Psoas muscle (tissue), 8 donors: ENCODE data around the gene DISP3. TPM values are rescaled to one million over a fixed set of nuclear protein-coding genes. Genes with fewer than 3 reads are reported as not detected.

ENCODE experiments used
- ATAC-seq, 4 donors: fragments of 200-7000 bp; cut with Tn5 transposase; one replicate each; pipeline ENCODE4 v1.9.1; 2020; ENCODE audit warnings: moderate library complexity in 3 of 4, mild to moderate bottlenecking in 2 of 4
- DNase-seq, 2 donors: peaks; one replicate each; pipeline ENCODE4 v3.0.0-alpha.2; 2020
- H3K27ac ChIP-seq: fragments of 200-600 bp; one replicate; pipeline ENCODE4 v1.8.0; 2022
- H3K27me3 ChIP-seq, 3 donors: fragments of 200-600 bp in 1 of 3; one replicate each; pipeline versions ENCODE4 v1.6.1 to v1.8.0; 2013 to 2022; ENCODE audit warnings: low read length in 2 of 3, mild to moderate bottlenecking in 2 of 3, moderate library complexity in 1 of 3; ENCODE audit not compliant: insufficient read depth in 3 of 3
- H3K36me3 ChIP-seq, 2 donors: fragments of 200-600 bp in 1 of 2; one replicate each; pipeline versions ENCODE4 v1.6.1 to v1.8.0; 2013 to 2022; ENCODE audit warnings: low read depth in 1 of 2, mild to moderate bottlenecking in 1 of 2, moderate library complexity in 1 of 2; ENCODE audit not compliant: insufficient read depth in 1 of 2
- H3K4me1 ChIP-seq: fragments of 200-600 bp; one replicate; pipeline ENCODE4 v1.8.0; 2022
- H3K4me3 ChIP-seq: fragments of 200-600 bp; one replicate; pipeline ENCODE4 v1.8.0; 2022; ENCODE audit warnings: mild to moderate bottlenecking
- H3K9me3 ChIP-seq: fragments of 200-600 bp; one replicate; pipeline ENCODE4 v1.8.0; 2022
- WGBS, 3 donors: extraction: QIAGEN DNeasy Blood & Tissue Kit; methylation state at CpG; one replicate each; pipeline versions ENCODE4 v1.1.6 to v1.1.7; 2013; 5-methylcytosine and 5-hydroxymethylcytosine counted together
- intact Hi-C, 2 donors: fragments of 100-400 bp; cut with DNase I; formaldehyde crosslinking; loops; one replicate each; pipeline versions ENCODE4 v1.11.0 to v1.14.2; 2022
- polyA plus RNA-seq, 3 donors: library from polyadenylated mRNA; stranded (reverse); fragments of 200-250 nt; gene quantifications; one replicate each; pipeline ENCODE4 v1.2.3, GENCODE V29; 2013
- total RNA-seq, 4 donors: library from RNA; stranded (reverse); fragmentation: NEBNext Ultra II Directional in 2 of 4; extraction: Animal tissue kit (Norgen Biotek cat#: 25700) in 2 of 4; gene quantifications; one replicate each; pipeline versions ENCODE4 v1.2.1 to v1.2.4, GENCODE V29; 2021 to 2023
- TF ChIP-seq, protein P1 (sequence below): fragments of 200-600 bp; IDR thresholded peaks from one replicate; pipeline ENCODE4 v1.8.0; 2022; ENCODE audit warnings: antibody characterized with exemption
- donor health status: healthy with polysubstance abuse.
- donor health status: DM: no; HTN: no; CAD: no; lungs with moderate emphysema.
- donor health status: Bipolar disorder and iron deficiency.
- donor health status: healthy.
- donor health status: DM: yes; HTN: yes; CAD: no.
- donor health status: DM: no; HTN: no; CAD: no.
- donor health status: DM: no; HTN: no; CAD: no.
- donor health status: DM: yes; HTN: yes; CAD: no.

The DISP3 gene
- total and polyA plus RNA-seq, 7 donors = 0.01 to 0.04 (median 0.02) TPM; not detected in 3

DNA sequence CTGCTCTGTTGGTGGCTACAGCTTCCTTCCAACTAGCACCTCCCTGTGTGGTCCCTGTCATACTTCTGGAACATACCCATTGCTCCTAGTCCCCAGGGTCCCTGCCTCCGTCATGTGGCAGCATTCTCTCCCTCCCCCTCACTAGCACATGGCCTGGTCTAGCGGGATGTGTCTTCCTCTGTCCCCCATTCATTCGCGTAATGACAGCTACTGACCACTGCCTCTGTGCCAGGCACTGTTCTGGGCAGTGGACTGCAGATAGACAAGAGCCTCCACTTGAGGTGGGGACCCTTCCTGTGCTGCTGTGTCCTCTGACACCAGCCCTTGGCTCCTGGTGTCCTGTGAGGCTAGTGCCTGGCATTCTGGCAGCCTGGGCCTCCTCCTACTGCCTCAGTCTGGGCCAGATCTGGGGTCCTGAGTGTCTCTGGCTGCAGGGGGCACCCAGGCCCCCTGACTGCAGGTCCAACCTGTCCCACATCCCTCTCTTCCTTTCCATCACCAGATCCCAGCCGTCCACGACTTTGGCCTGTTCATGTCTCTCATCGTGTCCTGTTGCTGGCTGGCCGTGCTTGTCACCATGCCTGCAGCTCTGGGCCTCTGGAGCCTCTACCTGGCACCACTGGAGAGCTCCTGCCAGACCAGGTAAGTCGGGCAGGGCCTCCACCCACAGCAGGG, 38.1 kb downstream of the DISP3 start:
- Histone ChIP-seq H3K9me3 (no peaks in the 10 kb centered on the region), H3K36me3 (no peaks in the 10 kb centered on the region), H3K4me3 (no peak overlapping the region), H3K27ac (no peak overlapping the region), H3K4me1 (no peaks in the 10 kb centered on the region), H3K27me3 (peaks cover 0 to 14% (median 0%) of the 10 kb centered on the region in 3 donors)
- 73 to 86% (median 76%) methylated on average over 9 of the region's 9 CpGs for WGBS, 3 donors
- TF ChIP-seq, protein P1, sequence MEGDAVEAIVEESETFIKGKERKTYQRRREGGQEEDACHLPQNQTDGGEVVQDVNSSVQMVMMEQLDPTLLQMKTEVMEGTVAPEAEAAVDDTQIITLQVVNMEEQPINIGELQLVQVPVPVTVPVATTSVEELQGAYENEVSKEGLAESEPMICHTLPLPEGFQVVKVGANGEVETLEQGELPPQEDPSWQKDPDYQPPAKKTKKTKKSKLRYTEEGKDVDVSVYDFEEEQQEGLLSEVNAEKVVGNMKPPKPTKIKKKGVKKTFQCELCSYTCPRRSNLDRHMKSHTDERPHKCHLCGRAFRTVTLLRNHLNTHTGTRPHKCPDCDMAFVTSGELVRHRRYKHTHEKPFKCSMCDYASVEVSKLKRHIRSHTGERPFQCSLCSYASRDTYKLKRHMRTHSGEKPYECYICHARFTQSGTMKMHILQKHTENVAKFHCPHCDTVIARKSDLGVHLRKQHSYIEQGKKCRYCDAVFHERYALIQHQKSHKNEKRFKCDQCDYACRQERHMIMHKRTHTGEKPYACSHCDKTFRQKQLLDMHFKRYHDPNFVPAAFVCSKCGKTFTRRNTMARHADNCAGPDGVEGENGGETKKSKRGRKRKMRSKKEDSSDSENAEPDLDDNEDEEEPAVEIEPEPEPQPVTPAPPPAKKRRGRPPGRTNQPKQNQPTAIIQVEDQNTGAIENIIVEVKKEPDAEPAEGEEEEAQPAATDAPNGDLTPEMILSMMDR = no peak
- ATAC-seq = no peak
- intact Hi-C loops = no loop called here
- no peak for DNase-seq

DNA sequence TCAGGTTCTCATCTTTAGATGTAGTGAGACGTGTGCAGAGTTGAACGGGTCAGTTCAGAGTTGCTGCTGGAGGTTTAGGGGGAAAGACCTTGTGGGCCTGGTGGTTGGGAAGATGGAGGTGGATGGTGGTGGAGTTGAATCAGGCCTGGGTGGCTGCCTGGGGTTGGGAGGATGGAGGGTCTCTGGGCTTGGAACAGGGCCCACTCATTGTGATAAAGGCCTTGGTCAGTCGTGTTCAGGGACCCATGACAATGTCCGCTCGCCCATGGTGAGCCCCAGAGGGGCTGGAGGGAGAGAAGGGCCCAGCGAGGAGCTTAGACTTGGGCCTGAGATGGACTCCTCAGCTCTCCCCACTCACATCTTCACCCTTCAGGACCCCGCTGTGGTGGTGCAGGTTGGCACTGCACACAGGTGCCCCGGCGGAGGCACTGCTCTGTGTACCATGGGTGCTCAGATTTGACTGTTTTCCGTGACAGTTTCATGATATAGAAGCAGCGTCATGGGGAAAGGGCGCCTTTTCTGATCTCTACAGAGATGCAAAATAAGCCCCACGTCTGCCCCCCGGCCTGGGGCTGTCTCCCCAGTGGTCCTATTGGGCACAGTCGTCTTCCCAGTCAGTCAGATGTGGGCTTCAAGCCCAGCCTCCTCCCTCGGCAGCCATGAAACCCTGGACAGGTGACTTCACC, 39.2 kb downstream of the DISP3 start:
- no peaks in the 10 kb centered on the region for H3K4me1 ChIP-seq
- H3K4me3 ChIP-seq = no peak overlapping the region
- TF ChIP-seq, protein P1 = no peak
- no peak for DNase-seq
- H3K9me3 ChIP-seq = no peaks in the 10 kb centered on the region
- no peak for ATAC-seq
- WGBS, 3 donors = 79 to 83% (median 79%) methylated on average over 15 to 16 of the region's 16 CpGs
- H3K27me3 ChIP-seq = peaks cover 0 to 14% (median 0%) of the 10 kb centered on the region in 3 donors
- no peak overlapping the region for H3K27ac ChIP-seq
- intact Hi-C loops = no loop called here
- no peaks in the 10 kb centered on the region for H3K36me3 ChIP-seq

DNA sequence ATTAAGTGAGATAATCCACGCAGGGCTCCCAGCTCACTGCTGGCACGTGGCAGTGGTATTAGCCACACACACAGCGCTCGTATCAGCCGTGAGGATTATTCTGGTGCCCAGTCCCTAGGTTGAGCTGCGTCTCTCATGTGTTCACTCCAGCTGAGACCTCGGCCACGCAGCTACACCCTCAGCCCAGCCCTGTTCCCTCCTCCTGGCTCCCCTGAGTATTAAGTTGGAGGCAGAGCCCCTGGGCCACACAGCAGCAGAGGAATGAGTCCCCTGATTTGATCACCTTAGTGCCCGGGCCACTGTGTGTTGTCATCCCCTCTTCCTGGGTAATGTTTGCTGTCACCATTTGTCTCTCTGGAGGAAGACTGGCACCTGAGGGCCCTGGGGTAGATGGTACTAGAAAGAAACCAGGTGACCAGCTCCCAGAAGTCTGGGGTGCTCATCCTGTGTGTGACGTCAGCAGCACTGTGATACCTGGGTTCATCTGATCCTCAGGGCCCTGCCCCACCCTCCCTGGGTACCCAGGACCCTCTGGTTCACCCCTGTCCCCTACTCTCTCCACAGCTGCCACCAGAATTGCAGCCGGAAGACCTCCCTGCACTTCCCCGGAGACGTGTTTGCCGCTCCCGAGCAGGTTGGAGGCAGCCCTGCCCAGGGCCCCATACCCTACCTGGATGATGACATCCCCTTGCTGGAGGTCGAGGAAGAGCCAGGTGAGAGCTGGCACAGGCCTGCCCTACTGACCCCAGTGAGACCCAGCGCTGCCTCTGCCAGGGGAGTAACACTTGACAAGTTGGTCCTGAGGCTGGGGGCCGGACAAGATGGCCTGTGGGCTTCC, 40.1 kb downstream of the DISP3 start:
- H3K36me3 ChIP-seq = no peaks in the 10 kb centered on the region
- no peak overlapping the region for H3K27ac ChIP-seq
- peaks cover 0 to 12% (median 0%) of the 10 kb centered on the region in 3 donors for H3K27me3 ChIP-seq
- H3K9me3 ChIP-seq = no peaks in the 10 kb centered on the region
- no peak for ATAC-seq
- 70 to 77% (median 74%) methylated on average over 18 of the region's 18 CpGs for WGBS, 3 donors
- DNase-seq = no peak
- no peak overlapping the region for H3K4me3 ChIP-seq
- intact Hi-C loops = no loop called here
- TF ChIP-seq, protein P1 = no peak
- H3K4me1 ChIP-seq = no peaks in the 10 kb centered on the region

DNA sequence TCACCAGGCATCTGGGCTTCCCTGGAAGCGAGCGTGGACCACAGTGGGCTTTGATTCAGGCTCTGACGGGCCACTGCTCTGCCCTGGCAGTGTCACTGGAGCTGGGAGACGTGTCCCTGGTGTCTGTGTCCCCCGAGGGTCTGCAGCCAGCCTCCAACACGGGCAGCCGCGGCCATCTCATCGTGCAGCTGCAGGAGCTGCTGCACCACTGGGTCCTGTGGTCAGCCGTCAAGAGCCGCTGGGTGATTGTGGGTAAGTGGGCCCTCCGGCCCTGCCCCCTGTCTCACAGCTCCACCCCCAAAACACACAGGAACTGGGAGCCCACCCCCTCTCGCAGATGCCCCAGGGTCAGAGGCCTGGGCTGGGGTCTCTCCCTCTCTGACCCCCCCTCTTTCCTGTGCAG, 40.7 kb downstream of the DISP3 start:
- H3K27ac ChIP-seq = no peak overlapping the region
- H3K4me3 ChIP-seq = no peak overlapping the region
- H3K27me3 ChIP-seq = peaks cover 0 to 7% (median 0%) of the 10 kb centered on the region in 3 donors
- H3K4me1 ChIP-seq = no peaks in the 10 kb centered on the region
- 76 to 80% (median 77%) methylated on average over 13 of the region's 13 CpGs for WGBS, 3 donors
- TF ChIP-seq, protein P1 = no peak
- ATAC-seq = no peak
- no peaks in the 10 kb centered on the region for H3K36me3 ChIP-seq
- intact Hi-C loops = no loop called here
- no peak for DNase-seq
- no peaks in the 10 kb centered on the region for H3K9me3 ChIP-seq
